HG03469 (cell line): Measurements from ENCODE around the gene CNPPD1.
"Not testable (repeated sequence)": the region's sequence is repeated elsewhere in the genome, so short reads cannot be mapped to it uniquely, and the experiment has no call there.

Experiments
- ATAC-seq: cut with Tn5 transposase; IDR thresholded peaks from one replicate; pipeline ENCODE4 v1.9.1; 2021; ENCODE audit warnings: mild to moderate bottlenecking, moderate library complexity, moderate number of reproducible peaks; ENCODE audit not compliant: unreplicated experiment

CNPPD1 gene

DNA sequence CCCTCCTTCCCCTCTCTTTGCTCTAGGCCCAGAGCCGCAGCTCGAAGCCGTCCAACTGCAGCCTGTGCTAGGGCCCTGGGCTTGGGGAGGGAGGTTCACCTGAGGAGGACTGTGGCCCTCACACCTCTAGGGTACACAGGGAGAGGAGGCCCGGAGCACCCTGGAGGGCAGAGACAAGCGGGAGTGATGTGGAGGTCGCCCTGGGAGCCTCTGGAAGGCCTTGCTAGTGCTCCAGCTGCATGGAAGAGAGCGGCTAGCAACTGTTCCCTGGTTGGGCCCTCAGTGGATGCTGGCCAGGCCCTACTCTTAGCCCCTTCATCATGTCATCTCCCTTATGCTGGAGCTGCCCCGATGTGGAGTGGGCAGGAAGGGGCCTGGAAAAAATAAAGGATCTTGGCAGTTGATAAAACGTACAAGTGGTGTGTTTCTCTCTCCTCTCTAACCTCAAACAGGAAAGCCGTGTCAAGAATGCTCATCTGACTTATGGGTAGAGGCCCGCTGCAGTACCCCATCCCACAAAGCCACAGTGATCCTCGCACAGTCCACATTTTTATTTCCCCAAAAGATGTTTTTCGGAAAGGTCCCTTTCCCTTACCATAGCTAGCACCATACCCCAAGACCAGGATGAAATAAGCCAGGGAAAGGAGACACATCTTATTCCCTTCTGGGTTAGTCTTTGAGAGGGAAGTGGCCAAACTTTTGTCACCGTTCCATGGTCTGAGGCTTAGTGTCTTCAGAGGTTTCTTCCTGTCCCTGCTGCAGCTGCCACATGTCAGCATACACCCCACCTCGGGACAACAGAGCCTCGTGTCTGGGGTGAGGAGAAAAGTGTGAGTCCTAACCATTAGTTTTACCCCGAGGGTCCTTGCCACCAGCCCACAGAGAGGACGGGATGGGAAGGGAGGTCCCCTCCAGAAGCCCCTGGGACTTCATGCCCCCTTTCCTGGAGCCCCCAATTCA lies 32.8 kb upstream of the CNPPD1 start:
- ATAC-seq, result no peak

- no peak for ATAC-seq
Measured at GRCh38 chr2:219207884-219208740, 31.4 kb upstream of the CNPPD1 start.

GRCh38 chr2:219207134-219207883 lies 30.6 kb upstream of the CNPPD1 start:
- ATAC-seq, result no peak

DNA sequence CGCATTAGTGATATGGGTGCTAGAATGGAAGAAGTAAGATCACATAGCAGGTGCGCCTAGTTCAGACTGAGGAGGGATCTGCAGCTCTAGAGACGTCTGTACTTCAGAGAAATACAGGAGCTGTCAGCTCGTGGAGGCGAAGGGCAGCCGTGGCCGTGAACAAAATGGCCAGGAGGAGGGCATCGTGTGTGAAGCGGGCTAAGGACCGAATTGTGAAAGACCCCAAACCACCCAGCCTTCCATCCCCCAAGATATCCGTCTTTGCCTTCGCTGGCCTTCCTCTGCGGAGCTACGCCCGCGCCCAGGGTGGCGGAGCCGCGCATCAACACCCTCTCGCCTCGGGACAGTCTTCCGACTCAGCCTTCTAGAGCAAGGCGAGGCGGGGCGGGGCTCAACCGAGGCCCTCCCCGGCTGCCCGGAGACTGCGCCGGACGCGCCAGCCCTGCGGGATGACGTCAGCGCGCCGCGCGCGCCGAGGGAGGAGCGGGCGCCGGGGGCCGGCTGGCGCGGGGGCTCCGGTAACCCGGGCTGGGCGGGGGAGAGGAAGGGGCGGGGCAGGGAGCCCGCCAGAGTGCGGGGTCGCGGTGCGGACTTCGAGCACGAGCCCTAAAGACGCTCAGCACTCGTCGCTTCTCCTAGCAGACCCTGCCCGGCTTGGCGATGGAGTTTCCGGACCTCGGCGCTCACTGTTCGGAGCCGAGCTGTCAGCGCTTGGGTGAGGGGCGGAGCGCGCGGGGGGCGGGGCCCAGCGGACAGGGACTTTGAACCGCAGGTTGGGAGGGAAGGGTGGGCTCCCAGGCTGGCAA lies 29.8 kb upstream of the CNPPD1 start, which contains the start of gene ZFAND2B:
Gene ZFAND2B, plus strand, starts transcription at position 455 of the 806 bp plus-strand sequence. Its CDS starts 206 bp downstream, at position 661.
- ATAC-seq, result peak; percentile 97

DNA sequence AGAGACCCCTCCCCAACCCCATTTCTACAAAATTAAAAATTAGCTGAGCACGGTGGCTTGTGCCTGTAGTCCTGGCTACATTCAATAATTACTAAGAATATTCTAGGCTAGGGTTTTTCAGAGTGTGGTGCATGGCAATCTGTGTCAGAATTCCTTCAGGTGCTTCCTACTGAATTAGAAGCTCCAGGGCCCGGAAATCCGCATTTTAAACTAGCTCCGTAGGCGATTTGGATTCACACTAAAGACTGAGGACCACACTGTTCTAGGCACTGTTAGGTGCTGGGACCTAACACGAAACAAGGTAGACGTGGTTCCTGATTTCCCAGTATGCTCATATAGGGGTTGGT lies 29.2 kb upstream of the CNPPD1 start:
- ATAC-seq, result no peak

DNA sequence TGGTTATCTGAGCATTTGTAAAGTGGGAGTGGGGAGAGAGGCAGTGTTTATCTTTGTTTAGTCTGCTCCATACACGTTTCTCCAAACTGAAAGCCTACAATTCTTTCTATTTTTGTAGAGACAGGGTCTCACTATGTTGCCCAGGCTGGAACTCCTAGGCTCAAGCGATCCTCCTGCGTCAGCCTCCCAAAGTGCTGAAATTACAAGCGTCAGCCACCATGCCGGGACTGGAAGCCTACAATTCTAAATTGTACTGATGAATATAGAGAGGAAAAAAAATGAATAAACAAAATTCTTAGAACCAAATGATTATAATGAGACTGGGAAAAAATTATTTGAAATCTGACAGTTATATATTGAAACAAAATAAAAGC lies 28.4 kb upstream of the CNPPD1 start:
- no peak for ATAC-seq

- no peak for ATAC-seq
Measured at GRCh38 chr2:219204425-219205164, 27.9 kb upstream of the CNPPD1 start.

GRCh38 chr2:219201331-219201730 lies 24.6 kb upstream of the CNPPD1 start:
- not testable (repeated sequence) for ATAC-seq

DNA sequence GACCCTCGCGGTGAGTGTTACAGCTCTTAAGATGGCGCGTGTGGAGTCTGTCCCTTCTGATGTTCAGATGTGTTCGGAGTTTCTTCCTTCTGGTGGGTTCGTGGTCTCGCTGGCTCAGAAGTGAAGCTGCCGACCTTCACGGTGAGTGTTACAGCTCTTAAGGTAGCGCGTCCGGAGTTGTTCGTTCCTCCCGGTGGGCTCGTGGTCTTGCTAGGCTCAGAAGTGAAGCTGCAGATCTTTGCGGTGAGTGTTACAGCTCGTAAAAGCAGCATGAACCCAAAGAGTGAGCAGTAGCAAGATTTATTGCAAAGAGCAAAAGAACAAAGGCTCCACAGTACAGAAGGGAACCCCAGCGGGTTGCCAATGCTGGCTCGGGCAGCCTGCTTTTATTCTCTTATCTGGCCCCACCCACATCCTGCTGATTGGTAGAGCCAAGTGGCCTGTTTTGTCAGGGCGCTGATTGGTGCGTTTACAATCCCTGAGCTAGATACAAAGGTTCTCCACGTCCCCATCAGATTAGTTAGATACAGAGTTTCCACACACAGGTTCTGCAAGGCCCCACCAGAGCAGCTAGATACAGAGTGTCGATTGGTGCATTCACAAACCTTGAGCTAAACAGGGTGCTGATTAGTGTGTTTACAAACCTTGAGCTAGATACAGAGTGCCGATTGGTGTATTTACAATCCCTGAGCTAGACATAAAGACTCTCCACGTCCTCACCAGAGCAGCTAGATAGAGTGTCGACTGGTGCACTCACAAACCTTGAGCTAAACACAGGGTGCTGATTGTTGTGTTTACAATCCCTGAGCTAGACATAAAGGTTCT lies 24.0 kb upstream of the CNPPD1 start:
- not testable (repeated sequence) for ATAC-seq

DNA sequence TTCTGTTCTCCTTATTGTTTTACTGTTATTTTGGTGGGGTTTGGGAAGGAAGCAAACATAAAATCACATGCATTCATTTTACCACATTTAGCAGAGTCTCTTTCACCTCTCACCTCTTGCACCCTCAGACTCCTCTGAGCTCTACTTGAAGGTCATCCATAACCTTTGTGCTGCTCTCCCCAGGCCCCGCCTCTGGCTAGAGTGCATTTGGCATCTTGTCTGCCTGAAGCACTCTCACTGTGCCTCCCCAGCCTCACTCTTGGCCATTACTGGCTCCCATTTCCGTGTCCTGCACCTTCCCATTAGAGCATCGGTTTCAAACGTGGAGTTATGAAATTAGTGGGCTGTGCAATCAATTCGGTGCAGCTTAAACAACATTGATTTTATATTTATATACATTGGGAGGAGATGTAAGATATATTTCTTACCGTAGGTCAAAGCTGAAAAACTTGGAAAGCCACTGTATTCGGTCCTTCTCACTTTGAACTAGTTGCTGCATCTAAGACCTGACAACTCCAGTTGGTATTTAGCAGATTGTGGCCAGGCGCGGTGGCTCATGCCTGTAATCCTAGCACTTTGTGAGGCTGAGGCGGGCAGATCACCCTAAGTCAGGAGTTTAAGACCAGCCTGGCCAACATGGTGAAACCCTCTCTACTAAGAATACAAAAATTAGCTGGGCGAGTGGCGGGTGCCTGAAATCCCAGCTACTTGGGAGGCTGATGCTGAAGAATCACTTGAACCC lies 22.9 kb upstream of the CNPPD1 start:
- ATAC-seq, result no peak

- no peak for ATAC-seq
Measured at GRCh38 chr2:219198974-219199373, 22.2 kb upstream of the CNPPD1 start.

GRCh38 chr2:219197388-219197787 lies 20.7 kb upstream of the CNPPD1 start:
- ATAC-seq, result no peak

DNA sequence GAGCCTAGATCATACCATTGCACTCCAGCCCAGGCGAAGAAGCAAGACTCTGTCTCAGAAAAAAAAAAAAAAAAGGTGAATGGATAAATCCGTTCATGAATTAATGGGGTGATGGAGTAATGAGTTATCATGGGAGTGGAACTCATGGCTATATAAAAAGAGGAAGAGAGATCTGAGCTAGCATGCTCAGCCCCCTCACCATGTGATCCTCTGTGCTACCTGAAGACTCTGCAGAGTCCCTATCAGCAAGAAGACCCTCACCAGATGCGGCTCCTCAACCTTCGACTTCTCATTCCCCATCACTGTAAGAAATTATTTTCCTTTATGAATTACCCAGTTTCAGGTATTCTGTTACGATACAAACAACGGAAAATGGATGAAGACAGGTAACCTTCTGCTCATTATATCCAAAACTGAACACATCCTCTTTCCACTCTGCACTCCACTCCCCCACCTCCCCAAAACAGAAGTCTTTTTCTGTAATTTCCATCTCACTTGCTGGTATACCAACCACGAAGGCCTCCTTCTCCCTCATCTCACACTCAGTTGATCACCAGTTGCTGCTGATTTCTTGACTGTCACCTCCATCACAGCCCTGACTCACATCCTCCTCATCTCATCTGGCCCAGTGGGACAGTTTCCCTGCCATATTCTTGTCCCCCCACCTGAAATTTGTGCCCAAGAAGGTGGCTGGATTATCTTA lies 10.2 kb upstream of the CNPPD1 start:
- ATAC-seq, result no peak

GRCh38 chr2:219184121-219184520 lies 7.4 kb upstream of the CNPPD1 start:
- no peak for ATAC-seq

GRCh38 chr2:219183151-219183772 lies 6.5 kb upstream of the CNPPD1 start:
- no peak for ATAC-seq

- no peak for ATAC-seq
Measured at GRCh38 chr2:219182331-219183150, 5.8 kb upstream of the CNPPD1 start.
